Thyroid gland (tissue), 4 donors: ENCODE measurements around the gene NSL1. TPM values are rescaled to one million over a fixed set of nuclear protein-coding genes. Genes with fewer than 3 reads are reported as not detected.

Source experiments
- DNase-seq, 2 donors: peaks; one replicate each; pipeline ENCODE4 v3.0.0-alpha.2; 2019
- H3K27ac ChIP-seq, 3 donors: fragments of 200-600 bp; sonication (generic); 1 replicate in 2 of 3; 2 replicates in 1 of 3; pipeline ENCODE4 v1.5.1; 2016 to 2019; ENCODE audit warnings: mild to moderate bottlenecking in 1 of 3, moderate library complexity in 1 of 3
- H3K27me3 ChIP-seq: fragments of 200-600 bp; sonication (generic); one replicate; pipeline ENCODE4 v1.5.1; 2019
- H3K36me3 ChIP-seq, 2 donors: fragments of 200-600 bp; sonication (generic); one replicate each; pipeline ENCODE4 v1.5.1; 2016 to 2019
- H3K4me1 ChIP-seq, 2 donors: fragments of 200-600 bp; sonication (generic); one replicate each; pipeline ENCODE4 v1.5.1; 2017 to 2019
- H3K4me3 ChIP-seq, 3 donors: fragments of 200-600 bp; sonication (generic); replicated peaks in 1 of 3; 1 replicate in 2 of 3; 2 replicates in 1 of 3; pipeline ENCODE4 v1.5.1; 2016; ENCODE audit warnings: mild to moderate bottlenecking in 1 of 3
- H3K9me3 ChIP-seq: fragments of 200-600 bp; sonication (generic); one replicate; pipeline ENCODE4 v1.5.1; 2017
- POLR2A ChIP-seq, 2 donors: fragments of 450-650 bp; IDR thresholded peaks; one replicate each; pipeline ENCODE4 v1.6.1; 2017; ENCODE audit warnings: antibody characterized with exemption in 2 of 2, mild to moderate bottlenecking in 2 of 2, moderate library complexity in 1 of 2
- WGBS, 2 donors: methylation state at CpG; one replicate each; pipeline ENCODE4 v1.1.5; 2017; 5-methylcytosine and 5-hydroxymethylcytosine counted together
- intact Hi-C: fragments of 100-400 bp; cut with DNase I; formaldehyde crosslinking; loops from one replicate; pipeline ENCODE4 v1.15.1; 2023
- total RNA-seq, 4 donors: library from RNA; depleted of rRNA; stranded (reverse); fragments of >200 nt; gene quantifications; one replicate each; pipeline ENCODE4 v1.2.3, GENCODE V29; 2016
- TF ChIP-seq, protein P1 (sequence below), 6 experiments: fragments of 200-600 bp in 3 of 6; fragments of 450-650 bp in 3 of 6; sonication (generic) in 3 of 6; IDR thresholded peaks; one replicate each; pipeline ENCODE4 v1.5.1; 2016 to 2019; ENCODE audit warnings: antibody characterized with exemption in 6 of 6, mild to moderate bottlenecking in 2 of 6, inconsistent platforms in 1 of 6, moderate library complexity in 1 of 6

The NSL1 gene
- total RNA-seq, 4 donors from 2014 or later, result 47.5 to 62.8 (median 62.2) TPM

DNA sequence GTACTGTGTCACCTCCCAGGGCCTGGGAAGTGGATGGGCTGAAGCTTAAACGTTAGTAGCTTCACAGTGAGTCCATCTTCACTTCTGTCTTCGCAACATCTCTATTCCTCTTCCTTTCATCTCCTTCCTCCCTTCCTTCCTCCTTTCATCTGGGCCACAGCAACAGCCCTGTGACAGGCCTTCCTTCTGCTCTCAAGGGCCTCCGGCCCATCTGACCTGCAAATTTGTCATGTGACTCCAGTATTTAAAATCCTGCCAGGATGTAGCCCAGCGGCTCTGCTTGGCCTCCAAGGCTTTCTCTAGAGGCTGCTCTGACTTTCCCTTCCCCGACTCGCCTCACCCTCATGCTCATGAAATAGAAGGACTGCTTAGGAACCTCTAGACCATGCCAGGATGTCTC lies 81.0 kb downstream of the NSL1 start:
- 72 to 75% methylated on average over 6 of the region's 6 CpGs for WGBS, 2 donors
- TF ChIP-seq POLR2A (IDR thresholded peaks at IDR 0.05), result no peak
- TF ChIP-seq, protein P1, sequence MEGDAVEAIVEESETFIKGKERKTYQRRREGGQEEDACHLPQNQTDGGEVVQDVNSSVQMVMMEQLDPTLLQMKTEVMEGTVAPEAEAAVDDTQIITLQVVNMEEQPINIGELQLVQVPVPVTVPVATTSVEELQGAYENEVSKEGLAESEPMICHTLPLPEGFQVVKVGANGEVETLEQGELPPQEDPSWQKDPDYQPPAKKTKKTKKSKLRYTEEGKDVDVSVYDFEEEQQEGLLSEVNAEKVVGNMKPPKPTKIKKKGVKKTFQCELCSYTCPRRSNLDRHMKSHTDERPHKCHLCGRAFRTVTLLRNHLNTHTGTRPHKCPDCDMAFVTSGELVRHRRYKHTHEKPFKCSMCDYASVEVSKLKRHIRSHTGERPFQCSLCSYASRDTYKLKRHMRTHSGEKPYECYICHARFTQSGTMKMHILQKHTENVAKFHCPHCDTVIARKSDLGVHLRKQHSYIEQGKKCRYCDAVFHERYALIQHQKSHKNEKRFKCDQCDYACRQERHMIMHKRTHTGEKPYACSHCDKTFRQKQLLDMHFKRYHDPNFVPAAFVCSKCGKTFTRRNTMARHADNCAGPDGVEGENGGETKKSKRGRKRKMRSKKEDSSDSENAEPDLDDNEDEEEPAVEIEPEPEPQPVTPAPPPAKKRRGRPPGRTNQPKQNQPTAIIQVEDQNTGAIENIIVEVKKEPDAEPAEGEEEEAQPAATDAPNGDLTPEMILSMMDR (IDR thresholded peaks at IDR 0.05), result no peak
- no peak for DNase-seq

DNA sequence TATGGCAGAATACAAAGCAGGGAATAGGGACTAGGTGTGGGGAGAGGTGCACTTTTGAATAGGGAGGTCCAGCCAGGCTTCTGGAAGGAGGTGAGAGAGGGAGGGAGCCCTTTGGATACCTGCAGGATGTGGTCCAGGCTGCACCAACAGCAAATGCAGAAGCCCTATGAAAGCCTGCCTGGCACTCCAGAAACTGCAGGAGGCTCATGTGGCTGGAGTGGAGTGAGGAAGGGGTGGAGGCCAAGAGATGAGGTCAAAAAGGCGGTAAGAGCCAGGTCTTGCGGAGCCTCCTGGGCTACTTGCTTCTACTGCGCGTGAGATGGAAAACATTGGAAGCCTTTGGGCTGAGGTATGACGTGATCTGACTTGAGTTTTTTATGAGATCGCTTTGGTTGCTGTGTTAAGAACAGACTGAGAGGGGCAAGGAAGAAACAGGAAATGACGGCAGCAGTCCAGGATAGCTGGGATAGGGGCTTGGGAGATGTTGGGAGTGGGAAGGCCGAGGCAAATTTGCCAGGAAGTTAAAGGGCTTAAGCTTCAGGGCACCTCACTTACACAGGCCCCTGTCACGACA lies 87.5 kb downstream of the NSL1 start:
- intact Hi-C loops, result no loop called here
- no peak for DNase-seq
- WGBS, 2 donors, result 82 to 89% methylated on average over 9 of the region's 9 CpGs
- Histone ChIP-seq H3K36me3 (no peaks in the 10 kb centered on the region), H3K9me3 (no peaks in the 10 kb centered on the region), H3K4me1 (peaks cover 13 to 16% of the 10 kb centered on the region in 2 donors), H3K4me3 (no peak overlapping the region), H3K27me3 (no peaks in the 10 kb centered on the region), H3K27ac (no peak overlapping the region)
- TF ChIP-seq, protein P1 (IDR thresholded peaks at IDR 0.05), result no peak
- no peak for TF ChIP-seq POLR2A (IDR thresholded peaks at IDR 0.05)

More for the DNA sequence above, 81.0 kb downstream of the NSL1 start:
- Histone ChIP-seq H3K4me3 (no peak overlapping the region), H3K4me1 (no peaks in the 10 kb centered on the region), H3K9me3 (no peaks in the 10 kb centered on the region), H3K27me3 (no peaks in the 10 kb centered on the region), H3K36me3 (no peaks in the 10 kb centered on the region), H3K27ac (no peak overlapping the region)
- intact Hi-C loops, result no loop called here

DNA sequence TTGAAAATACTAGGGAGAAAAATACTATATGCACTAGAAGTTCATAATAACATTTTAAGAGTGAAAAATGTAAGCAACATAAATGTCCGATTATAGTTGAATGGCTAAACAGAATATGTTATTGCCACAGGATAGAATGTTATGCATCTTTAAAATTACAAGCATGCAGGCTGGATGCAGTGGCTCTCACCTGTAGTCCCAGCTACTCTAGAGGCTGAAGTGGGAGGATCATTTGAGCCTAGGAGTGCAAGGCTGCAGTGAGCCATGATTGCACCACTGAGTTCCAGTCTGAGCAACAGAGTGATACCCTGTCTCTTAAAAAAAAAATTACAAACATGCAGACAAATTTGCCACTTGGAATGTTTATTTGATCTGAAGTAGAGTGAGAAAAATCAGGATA lies 88.9 kb downstream of the NSL1 start:
- DNase-seq, result no peak
- H3K27ac ChIP-seq, result no peak overlapping the region
- no peak for TF ChIP-seq POLR2A (IDR thresholded peaks at IDR 0.05)
- TF ChIP-seq, protein P1 (IDR thresholded peaks at IDR 0.05), result no peak
- intact Hi-C loops, result no loop called here
- peaks cover 19 to 20% of the 10 kb centered on the region in 2 donors for H3K4me1 ChIP-seq
- 73 to 97% methylated on average over 1 of the region's 1 CpG for WGBS, 2 donors
- H3K4me3 ChIP-seq, result no peak overlapping the region
- no peaks in the 10 kb centered on the region for H3K9me3 ChIP-seq
- no peaks in the 10 kb centered on the region for H3K36me3 ChIP-seq
- no peaks in the 10 kb centered on the region for H3K27me3 ChIP-seq

DNA sequence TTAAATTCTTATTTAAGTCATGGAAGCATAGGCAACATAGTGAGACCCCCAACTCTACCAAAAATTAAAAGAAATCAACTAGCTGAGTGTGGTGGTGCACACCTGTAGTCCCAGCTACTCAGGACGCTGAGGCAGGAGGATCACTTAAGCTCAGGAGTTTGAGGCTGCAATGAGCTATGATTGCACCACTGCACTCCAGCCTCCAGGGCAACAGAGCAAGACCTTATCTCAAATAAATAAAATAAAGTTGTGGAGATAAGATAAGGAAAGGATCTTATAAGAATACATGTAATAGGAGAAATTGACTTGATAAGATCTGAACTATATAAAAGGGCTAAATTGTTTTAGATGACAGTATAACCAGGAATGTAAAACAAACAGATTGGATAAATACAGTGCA lies 89.7 kb downstream of the NSL1 start:
- H3K4me1 ChIP-seq, result peaks cover 19 to 20% of the 10 kb centered on the region in 2 donors
- DNase-seq, result no peak
- H3K36me3 ChIP-seq, result no peaks in the 10 kb centered on the region
- H3K9me3 ChIP-seq, result no peaks in the 10 kb centered on the region
- WGBS, 2 donors, result 66 to 69% methylated on average over 1 of the region's 1 CpG
- TF ChIP-seq, protein P1 (IDR thresholded peaks at IDR 0.05), result no peak
- TF ChIP-seq POLR2A (IDR thresholded peaks at IDR 0.05), result no peak
- H3K27me3 ChIP-seq, result no peaks in the 10 kb centered on the region
- intact Hi-C loops, result no loop called here
- H3K27ac ChIP-seq, result no peak overlapping the region
- H3K4me3 ChIP-seq, result no peak overlapping the region

DNA sequence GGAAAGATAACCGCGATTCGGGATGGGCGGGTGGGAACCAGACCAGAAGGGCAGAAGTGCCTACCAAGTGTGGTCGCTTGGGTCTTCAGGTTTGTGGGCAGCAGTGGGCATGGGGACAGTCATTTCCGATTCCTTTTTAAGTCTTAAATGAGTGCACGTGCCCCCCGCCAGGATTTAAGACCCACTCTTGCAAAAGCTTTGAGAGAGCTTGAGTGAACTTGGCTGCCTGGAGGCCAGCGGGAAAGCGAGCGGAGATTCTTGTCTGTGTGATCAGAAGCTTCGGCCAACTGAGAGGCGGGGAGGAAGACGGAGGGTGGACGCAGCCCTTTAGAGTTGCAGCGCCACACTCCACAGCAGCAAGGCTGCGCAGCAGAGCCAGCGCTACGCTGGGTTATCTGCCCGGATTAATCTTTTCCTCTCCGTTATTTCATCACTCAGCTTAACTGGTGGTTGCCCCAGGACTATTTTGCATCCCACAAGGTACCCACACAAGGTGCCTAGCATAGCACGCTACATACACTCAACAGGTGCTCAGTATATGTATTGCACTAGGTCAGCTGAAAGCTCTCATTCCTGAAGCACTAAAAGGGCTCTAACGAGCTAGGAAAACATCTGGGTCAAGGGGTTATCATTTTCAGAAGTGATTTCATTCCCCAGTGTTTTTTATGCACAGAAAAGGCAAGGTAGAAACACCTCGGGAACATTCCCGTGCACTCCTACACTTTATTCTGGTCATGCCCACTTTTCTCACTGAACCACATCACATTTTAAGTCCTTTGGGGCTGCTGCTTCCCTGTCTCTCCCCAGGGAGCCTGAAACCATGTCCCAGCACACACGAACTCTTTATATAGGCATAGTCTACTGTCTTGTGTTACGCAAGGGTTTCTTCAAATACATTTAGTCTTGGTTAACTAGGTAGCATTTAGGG lies 90.4 kb downstream of the NSL1 start:
- DNase-seq, result peak; percentile 34
- intact Hi-C loops, result no loop called here
- peaks cover 19 to 20% of the 10 kb centered on the region in 2 donors for H3K4me1 ChIP-seq
- TF ChIP-seq, protein P1 (IDR thresholded peaks at IDR 0.05), result no peak
- no peak for TF ChIP-seq POLR2A (IDR thresholded peaks at IDR 0.05)
- H3K9me3 ChIP-seq, result no peaks in the 10 kb centered on the region
- no peaks in the 10 kb centered on the region for H3K27me3 ChIP-seq
- H3K27ac ChIP-seq, result peak overlapping the region in 2 of 3 donors; percentile 51 to 61
- H3K4me3 ChIP-seq, result peak overlapping the region in 1 of 3 donors; percentile 52
- WGBS, 2 donors, result 9 to 15% methylated on average over 22 to 27 of the region's 27 CpGs
- H3K36me3 ChIP-seq, result no peaks in the 10 kb centered on the region
